ENCODE results near the gene ZNF396. TPM values are rescaled to one million over a fixed set of nuclear protein-coding genes. Genes with fewer than 3 reads are reported as not detected.

The ZNF396 gene
- total RNA-seq (1.8 and 2.0 TPM in 2 replicates), polyA plus RNA-seq (1.6 and 3.4 TPM in 2 replicates)

GRCh38 chr18:35376742-35377695 is at the start of gene ZNF396:
Gene ZNF396, minus strand, starts transcription at chr18:35377337. Its CDS starts 3,045 bp downstream, at chr18:35374292.
- H3K27ac ChIP-seq, result no peak within 1 kb of the TSS
- WGBS (ENCODE audit: low lambda C conversion rate, missing lambda C conversion rate), result 5% methylated on average over 51 of the region's 78 CpGs

GRCh38 chr18:35426786-35427185 is 49.6 kb upstream of the ZNF396 start:
- WGBS (ENCODE audit: low lambda C conversion rate, missing lambda C conversion rate), result 84% methylated on average over 5 of the region's 5 CpGs
- Histone ChIP-seq H2AFZ (no peak overlapping the region), H3K4me3 (no peak overlapping the region), H3K4me1 (ENCODE audit: insufficient read depth) (no peaks in the 10 kb centered on the region), H3K9me2 (replicated peaks; ENCODE audit: insufficient read depth) (no peaks in the 10 kb centered on the region), H3K79me2 (no peaks in the 10 kb centered on the region), H3K9me3 (ENCODE audit: low read depth) (no peaks in the 10 kb centered on the region), H3K36me3 (replicated peaks; ENCODE audit: insufficient read depth, low read depth) (no peaks in the 10 kb centered on the region), H4K20me1 (ENCODE audit: insufficient read depth, poor library complexity, severe bottlenecking) (no peaks in the 10 kb centered on the region), H3K4me2 (no peak overlapping the region), H3K27ac (no peak overlapping the region), H3K27me3 (no peaks in the 10 kb centered on the region)
- no peak for DNase-seq (ENCODE audit: low spot score)
- TF ChIP-seq CTCF (IDR thresholded peaks at IDR 0.05; ENCODE audit: poor library complexity), result no peak
- TF ChIP-seq EZH2phosphoT487 (IDR thresholded peaks at IDR 0.05; ENCODE audit: low read depth, severe bottlenecking, unreplicated experiment), result no peak
- no peak for TF ChIP-seq EZH2 (IDR thresholded peaks at IDR 0.05; ENCODE audit: borderline replicate concordance)

More at GRCh38 chr18:35376742-35377695, at the start of gene ZNF396:
- Histone ChIP-seq H3K4me2 (peak within 1 kb of the TSS; percentile 96), H3K9me3 (ENCODE audit: low read depth) (peaks cover under 1% of the 10 kb centered on the region), H3K79me2 (no peaks in the 10 kb centered on the region), H3K36me3 (replicated peaks; ENCODE audit: insufficient read depth, low read depth) (no peaks in the 10 kb centered on the region), H3K4me1 (ENCODE audit: insufficient read depth) (no peaks in the 10 kb centered on the region), H3K27me3 (peaks cover 13% of the 10 kb centered on the region), H4K20me1 (ENCODE audit: insufficient read depth, poor library complexity, severe bottlenecking) (no peaks in the 10 kb centered on the region), H3K9me2 (replicated peaks; ENCODE audit: insufficient read depth) (no peaks in the 10 kb centered on the region), H2AFZ (peak within 1 kb of the TSS; percentile 94), H3K4me3 (peak within 1 kb of the TSS; percentile 74)
- peak; percentile 83 for DNase-seq (ENCODE audit: low spot score)
- no peak for TF ChIP-seq CTCF (IDR thresholded peaks at IDR 0.05; ENCODE audit: poor library complexity)
- TF ChIP-seq EZH2phosphoT487 (IDR thresholded peaks at IDR 0.05; ENCODE audit: low read depth, severe bottlenecking, unreplicated experiment), result no peak
- TF ChIP-seq EZH2 (IDR thresholded peaks at IDR 0.05; ENCODE audit: borderline replicate concordance), result no peak

GRCh38 chr18:35424356-35424755 is 47.2 kb upstream of the ZNF396 start:
- Histone ChIP-seq H3K4me1 (ENCODE audit: insufficient read depth) (no peaks in the 10 kb centered on the region), H3K36me3 (replicated peaks; ENCODE audit: insufficient read depth, low read depth) (no peaks in the 10 kb centered on the region), H3K79me2 (no peaks in the 10 kb centered on the region), H2AFZ (no peak overlapping the region), H3K4me2 (no peak overlapping the region), H3K9me3 (ENCODE audit: low read depth) (no peaks in the 10 kb centered on the region), H3K27me3 (no peaks in the 10 kb centered on the region), H4K20me1 (ENCODE audit: insufficient read depth, poor library complexity, severe bottlenecking) (no peaks in the 10 kb centered on the region), H3K4me3 (no peak overlapping the region), H3K9me2 (replicated peaks; ENCODE audit: insufficient read depth) (no peaks in the 10 kb centered on the region), H3K27ac (no peak overlapping the region)
- no peak for DNase-seq (ENCODE audit: low spot score)
- TF ChIP-seq CTCF (IDR thresholded peaks at IDR 0.05; ENCODE audit: poor library complexity), result no peak
- TF ChIP-seq EZH2phosphoT487 (IDR thresholded peaks at IDR 0.05; ENCODE audit: low read depth, severe bottlenecking, unreplicated experiment), result no peak
- TF ChIP-seq EZH2 (IDR thresholded peaks at IDR 0.05; ENCODE audit: borderline replicate concordance), result no peak
- 69% methylated on average over 3 of the region's 3 CpGs for WGBS (ENCODE audit: low lambda C conversion rate, missing lambda C conversion rate)

All from hepatocyte (in vitro differentiated cells).